Activated CD8-positive, alpha-beta memory T cell treated with anti-CD3 and anti-CD28 coated beads for 4 hours (primary cell): ENCODE data around the gene ITGA5.
A peak's percentile ranks its signal among the peaks of the same experiment; 100 is the strongest.

Experiments
- DNase-seq, 2 donors: peaks; one replicate each; pipeline ENCODE4 v3.0.0-alpha.2; 2020; ENCODE audit warnings: low read depth in 2 of 2

Gene ITGA5

DNA sequence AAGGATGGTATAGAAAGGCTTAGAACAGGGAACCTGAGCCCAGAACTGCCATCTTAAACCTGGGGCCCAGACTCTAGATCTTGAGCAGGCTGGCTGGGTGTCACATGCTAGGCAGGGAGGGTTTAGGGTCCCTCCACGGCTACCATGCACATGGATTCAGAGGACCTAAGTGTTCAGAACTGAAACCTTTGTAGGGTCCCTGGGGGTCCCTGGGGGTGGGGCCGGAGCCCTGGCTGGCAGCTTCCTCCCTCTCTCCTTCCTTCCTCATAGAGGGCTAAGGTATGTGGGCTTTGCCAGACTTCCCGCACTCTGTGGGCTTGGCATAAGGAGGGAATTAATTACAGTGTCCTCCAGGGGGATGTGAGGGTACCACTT, 29.9 kb downstream of the ITGA5 start:
- no peak for DNase-seq

DNA sequence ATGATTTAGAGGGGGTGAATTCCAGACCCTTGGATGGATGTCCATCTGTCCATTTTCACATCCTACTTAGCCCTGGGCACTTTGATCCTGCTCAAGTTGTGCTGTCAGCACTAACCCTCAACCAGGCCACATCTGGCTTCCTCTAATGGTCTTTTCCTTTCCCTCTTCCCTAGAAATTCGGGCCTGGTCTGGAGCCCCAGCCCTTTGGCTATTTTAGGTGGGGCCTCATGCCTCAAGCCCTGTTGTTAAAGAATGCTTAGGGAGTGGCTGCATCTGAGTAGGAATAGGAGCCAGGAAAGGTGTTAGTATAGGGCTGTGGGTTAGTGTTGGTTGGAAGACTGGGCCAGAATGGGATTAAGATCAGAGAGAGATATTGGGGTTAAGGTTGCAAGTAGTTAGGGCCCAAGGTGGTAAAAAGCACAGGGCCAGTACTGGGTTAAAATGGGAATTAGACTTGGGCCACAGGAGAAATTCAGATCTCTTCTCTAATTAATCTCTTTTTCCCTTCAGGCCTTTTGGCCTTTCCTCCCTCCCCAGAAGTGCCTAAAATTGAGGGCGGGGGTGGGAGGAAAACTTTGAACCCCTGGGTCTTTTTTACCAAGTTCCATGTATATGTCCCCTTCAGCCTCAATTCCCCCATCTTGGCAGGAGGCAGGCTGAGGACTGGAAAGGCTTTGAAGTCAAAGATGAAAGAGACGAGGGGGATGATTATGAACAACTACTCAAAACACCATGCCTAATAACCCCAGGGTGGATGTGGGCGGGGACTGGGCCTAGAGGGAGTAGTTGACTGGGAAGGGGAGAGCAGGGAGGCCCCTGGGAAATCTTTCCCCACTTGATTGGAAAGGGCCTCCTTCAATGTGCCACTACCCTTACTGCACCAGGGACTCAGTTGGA, 30.6 kb downstream of the ITGA5 start:
- DNase-seq = no peak

DNA sequence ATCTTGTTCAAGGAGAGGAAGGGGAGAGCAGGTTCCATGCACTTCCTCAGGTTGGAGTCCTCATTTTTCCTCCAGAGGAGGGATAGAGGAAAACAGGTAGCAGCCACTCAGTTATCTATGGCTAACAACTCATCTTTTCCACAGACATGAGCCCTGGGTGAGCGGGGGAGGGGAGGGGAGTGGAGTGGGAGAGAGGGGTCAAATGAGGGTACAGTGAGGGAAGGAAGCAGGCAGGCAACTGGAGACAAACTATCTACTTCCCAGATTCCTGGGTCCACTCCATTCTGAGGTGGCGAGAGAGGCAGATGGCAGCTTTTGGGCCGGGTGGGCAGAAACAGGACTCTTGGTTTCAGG, 32.0 kb downstream of the ITGA5 start:
- DNase-seq = no peak

DNA sequence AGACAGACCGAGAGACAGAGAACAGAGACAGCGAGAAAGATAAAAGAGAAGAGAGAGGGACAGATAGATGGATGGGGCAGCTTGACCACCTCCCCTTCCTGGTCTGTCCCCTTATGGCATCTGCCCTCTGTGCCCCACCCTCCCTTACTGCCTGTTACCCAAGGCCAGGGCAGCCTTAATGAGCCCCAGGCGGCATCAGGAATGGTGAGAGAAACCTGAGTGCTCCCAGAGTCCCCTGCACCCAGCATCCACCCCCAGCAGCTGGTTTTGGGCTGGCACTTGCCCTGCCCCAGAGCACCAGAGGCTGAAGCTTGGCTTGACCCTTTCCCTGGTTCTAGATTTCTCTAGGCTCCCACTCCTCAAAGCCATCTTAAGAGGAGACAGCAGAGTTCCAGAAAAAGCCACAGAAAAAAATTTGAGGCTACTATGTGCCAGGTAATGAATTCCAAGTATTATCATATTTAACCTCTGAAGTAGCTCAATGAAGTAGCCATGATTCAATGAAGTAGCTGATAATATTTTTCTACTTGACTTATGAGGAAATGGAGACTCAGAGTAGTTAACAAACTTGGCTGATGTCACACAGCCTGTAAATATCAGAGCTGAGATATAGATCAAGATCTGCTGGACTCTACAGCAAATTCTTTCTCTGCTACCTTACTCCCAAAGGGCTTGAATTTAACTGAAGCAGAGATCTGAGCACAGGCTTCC, 32.5 kb downstream of the ITGA5 start:
- DNase-seq = no peak

GRCh38 chr12:54385251-54385914, 33.7 kb downstream of the ITGA5 start:
- no peak for DNase-seq

- no peak for DNase-seq
These were observed 34.5 kb downstream of the ITGA5 start, which contains the start of gene ZNF385A for GRCh38 chr12:54384591-54385041. Gene ZNF385A, minus strand, starts transcription at chr12:54384733. Its CDS starts 219 bp downstream, at chr12:54384514.

DNA sequence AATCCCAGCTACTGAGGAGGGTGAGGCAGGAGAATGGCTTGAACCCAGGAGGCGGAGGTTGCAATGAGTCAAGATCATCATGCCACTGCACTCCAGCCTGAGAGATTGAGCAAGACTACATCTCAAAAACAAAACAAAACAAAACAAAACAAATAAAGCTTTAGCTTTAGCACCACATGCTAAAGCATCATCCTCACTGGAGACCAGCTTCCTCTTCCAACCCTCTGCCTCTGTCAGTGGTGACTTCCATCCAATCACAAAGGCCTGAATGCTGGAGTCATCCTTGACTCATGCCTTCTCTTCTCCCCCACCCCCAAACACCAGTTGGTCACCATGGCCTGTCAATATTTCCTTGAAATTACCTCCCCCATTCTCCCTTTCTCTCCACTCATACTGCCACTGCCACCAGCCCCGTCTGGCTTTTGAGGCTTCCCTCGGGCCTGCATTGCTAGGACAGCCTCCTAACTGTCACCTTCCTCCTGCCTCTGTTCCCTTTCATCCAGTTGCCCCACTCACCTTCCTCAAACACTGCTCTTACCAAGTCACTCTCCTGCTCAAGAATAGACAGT, 35.9 kb downstream of the ITGA5 start:
- no peak for DNase-seq

DNA sequence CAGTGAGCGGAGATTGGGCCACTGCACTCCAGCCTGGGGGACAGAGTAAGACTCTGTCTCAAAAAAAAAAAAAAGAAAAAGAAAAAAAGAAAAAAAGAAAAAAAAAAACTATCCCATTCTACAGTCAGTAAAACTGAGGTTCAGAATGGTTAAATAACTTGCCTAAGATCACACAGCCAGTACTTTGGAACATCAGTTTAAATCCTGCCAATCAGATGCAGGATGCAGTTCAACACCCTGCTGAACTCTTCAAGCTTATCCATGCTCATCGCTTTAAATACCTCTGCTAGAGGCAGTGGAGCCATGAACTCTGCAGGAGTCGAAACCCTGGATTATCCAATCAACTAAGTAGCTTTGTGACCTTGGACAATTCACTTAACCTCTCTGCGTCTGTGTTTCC, 37.9 kb downstream of the ITGA5 start:
- DNase-seq = no peak

- DNase-seq = peak; percentile 68 to 76
These were observed 39.5 kb downstream of the ITGA5 start for GRCh38 chr12:54379398-54380201.

DNA sequence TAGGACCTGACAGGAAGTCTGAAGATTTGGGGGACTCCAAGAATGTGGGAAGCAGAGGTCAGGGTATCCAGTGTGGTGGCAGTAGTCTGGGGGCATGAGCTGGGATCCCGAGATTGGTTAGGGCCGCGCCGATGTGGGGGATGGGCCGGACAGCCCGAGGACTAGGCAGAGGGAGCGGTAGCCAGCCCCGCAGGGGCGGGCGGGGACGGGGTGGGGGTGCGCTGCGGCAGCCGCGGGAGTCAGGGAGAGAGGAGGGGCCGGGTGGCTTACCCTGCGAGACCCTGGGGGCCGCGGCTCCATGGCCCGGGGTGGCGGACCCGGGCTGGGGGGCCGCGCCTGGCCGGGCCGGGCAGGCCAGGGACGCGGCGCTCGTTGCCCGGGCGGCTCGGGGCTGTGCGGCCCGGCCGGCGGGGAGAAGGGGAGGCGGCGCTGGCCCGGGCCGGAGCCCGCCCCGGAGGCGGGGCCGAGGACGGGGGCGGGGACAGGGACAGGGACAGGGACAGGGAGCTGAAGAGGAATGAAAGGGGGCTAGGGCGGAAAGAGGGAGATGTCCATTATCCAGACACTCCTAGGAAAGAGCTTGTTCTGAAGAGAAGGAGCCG, 40.2 kb downstream of the ITGA5 start:
- DNase-seq = no peak

DNA sequence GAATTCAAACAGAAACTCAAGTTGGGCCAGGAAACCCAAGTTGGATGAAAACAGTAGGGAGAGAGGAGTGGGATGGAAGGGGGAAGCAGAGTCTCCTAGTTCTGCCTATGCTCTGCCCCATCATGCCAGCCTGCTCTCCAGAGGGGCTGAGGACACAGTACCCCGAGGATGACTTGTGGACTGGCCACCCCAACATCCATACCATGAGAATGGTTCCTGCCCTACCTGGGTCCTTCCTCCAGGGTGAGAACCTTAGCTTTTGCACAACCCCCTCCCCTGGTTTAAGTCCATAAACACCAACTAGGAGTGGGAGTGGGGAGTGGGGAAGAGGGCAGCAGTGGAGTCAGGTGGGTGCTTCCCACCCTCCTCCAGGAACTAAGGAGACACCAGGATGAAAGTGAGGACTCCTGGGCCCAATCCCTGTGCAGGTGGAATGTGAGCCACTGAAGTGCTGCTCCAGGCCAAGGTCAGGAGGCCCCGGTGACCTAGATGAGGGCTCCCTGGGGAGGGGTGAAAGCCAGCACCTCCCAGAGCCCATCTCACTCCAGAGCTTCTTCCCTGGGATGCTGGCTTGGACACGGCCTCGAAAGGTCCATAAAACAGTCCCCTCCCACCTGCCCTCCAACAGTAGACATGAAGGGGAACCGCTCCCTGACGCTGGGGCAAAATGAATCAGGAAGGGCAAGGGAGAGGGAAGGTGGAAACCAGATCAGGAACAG, 41.1 kb downstream of the ITGA5 start:
- no peak for DNase-seq

DNA sequence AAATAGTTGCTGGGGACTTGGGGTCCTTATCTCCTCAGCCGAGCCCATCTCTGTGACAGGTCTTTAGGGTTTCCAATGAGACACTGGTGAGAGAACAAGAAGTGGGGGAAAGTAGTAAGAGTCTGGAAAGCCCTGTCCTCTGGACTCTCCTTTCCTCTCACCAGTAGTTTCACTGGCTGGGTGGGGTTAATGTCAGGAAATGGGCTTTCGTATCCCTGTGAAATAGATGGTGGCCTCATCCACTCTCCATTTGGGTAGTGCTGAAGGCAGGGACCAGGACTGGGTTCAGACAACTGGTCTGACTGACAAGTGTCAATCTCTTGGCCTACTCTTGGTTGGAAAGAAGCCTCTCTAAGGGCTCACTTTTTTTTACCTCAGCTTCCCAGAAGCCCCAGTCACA, 42.1 kb downstream of the ITGA5 start:
- DNase-seq = no peak

GRCh38 chr12:54376596-54376995, 42.5 kb downstream of the ITGA5 start:
- DNase-seq = no peak

DNA sequence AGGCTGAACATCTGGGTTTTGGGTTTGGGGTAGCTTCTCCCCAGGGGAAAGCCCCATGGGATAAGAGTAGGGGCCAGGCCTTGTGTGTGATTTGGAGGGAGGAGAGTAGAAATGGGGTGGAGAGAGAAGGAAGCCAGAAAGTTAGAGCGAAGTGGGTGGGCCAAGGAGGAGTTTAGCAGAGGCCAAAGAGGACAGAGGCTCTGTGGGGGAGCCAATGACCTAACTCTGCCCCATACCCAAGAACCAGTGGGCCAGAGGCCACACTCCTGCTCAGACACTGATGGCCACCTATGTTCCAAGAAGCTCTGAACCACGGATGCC, 43.8 kb downstream of the ITGA5 start:
- no peak for DNase-seq

DNA sequence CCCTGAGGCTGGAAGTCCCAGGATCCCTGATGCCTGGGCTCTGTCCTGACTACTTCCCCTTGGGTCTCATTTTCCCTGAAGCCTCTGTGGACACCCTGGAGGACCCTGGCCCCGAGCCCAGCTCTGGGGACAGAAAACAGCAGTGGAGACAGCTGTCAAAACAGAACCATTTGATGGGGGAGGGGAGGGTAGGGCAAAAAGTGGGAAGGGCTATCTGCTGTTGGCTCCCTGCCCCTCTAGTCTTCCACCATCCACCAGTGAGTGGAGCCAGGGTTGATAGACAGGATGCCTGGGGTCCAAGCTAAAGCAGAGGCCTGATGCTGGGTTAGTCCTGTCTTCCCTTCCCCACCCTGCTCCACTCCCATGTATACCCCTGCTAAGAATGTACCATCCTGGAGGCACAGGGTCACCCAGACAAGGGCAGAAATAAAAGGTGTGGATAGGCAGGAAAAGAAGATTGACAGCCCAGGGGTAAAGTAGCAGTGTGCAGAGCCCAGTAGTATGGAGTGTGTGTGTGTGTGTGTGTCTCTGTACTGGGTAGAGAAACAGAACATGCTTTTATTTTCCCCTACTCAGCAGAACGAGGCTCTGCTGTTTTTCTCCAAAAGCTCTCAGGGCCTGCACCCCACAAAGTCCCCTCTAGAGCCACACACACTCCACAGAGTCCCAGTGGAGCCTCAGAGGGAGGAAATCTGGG, 44.4 kb downstream of the ITGA5 start:
- DNase-seq = no peak

- DNase-seq = no peak
These were observed 45.2 kb downstream of the ITGA5 start for GRCh38 chr12:54373649-54374561.

- DNase-seq = no peak
These were observed 46.8 kb downstream of the ITGA5 start for GRCh38 chr12:54372113-54372806.
